SU-DHL-6 (cell line): ENCODE results near the gene SPNS2.

Source experiments
- H2AFZ ChIP-seq: fragments of 200-600 bp; sonication (generic); 2 replicates; pipeline ENCODE4 v1.6.1; 2014; ENCODE audit warnings: low read depth, mild to moderate bottlenecking, moderate library complexity, mixed read lengths, antibody characterized with exemption, low read length; ENCODE audit not compliant: severe bottlenecking
- H3F3A ChIP-seq: fragments of 200-600 bp; shearing (Covaris generic); 2 replicates; pipeline ENCODE4 v1.6.0; 2016; ENCODE audit warnings: antibody characterized with exemption, mild to moderate bottlenecking; ENCODE audit not compliant: insufficient read depth
- H3K27ac ChIP-seq: fragments of 200-600 bp; sonication (generic); 2 replicates; pipeline ENCODE4 v1.5.1; 2016; ENCODE audit warnings: low read depth, mild to moderate bottlenecking, low read length, moderate library complexity, mixed read lengths
- H3K27me3 ChIP-seq: fragments of 200-600 bp; sonication (generic), shearing (Covaris generic); 2 replicates; pipeline ENCODE4 v1.6.0; 2014; ENCODE audit warnings: mild to moderate bottlenecking, low read length
- H3K36me3 ChIP-seq: fragments of 200-600 bp; sonication (generic); 2 replicates; pipeline ENCODE4 v1.6.1; 2014; ENCODE audit warnings: mild to moderate bottlenecking, low read length, mixed read lengths
- H3K4me2 ChIP-seq: fragments of 300-600, 200-600 bp; shearing (Covaris generic), sonication (generic); 2 replicates; pipeline ENCODE4 v1.6.0; 2014; ENCODE audit warnings: low read length, low read depth, mild to moderate bottlenecking; ENCODE audit not compliant: poor library complexity, severe bottlenecking
- H3K4me3 ChIP-seq: fragments of 200-600 bp; sonication (generic); 2 replicates; pipeline ENCODE4 v1.5.1; 2014; ENCODE audit warnings: antibody characterized with exemption, low read length, mild to moderate bottlenecking, mixed read lengths; ENCODE audit not compliant: insufficient read depth, poor library complexity, severe bottlenecking
- H3K79me2 ChIP-seq: fragments of 200-600 bp; sonication (generic); 2 replicates; pipeline ENCODE4 v1.6.1; 2014; ENCODE audit warnings: mild to moderate bottlenecking, low read length, moderate library complexity; ENCODE audit not compliant: insufficient read depth
- H3K9ac ChIP-seq: fragments of 200-600 bp; sonication (generic); 2 replicates; pipeline ENCODE4 v1.7.0; 2014; ENCODE audit warnings: mild to moderate bottlenecking, low read length
- H3K9me2 ChIP-seq: fragments of 200-600 bp; sonication (generic); replicated peaks from 2 replicates; pipeline ENCODE4 v1.6.1; 2014; ENCODE audit warnings: low read length; ENCODE audit not compliant: insufficient read depth
- H3K9me3 ChIP-seq: fragments of 200-600 bp; sonication (generic); 2 replicates; pipeline ENCODE4 v1.6.1; 2014; ENCODE audit warnings: low read length, mixed read lengths; ENCODE audit not compliant: insufficient read depth
- H4K20me1 ChIP-seq: fragments of 200-600 bp; sonication (generic); 2 replicates; pipeline ENCODE4 v1.6.1; 2014; ENCODE audit warnings: low read depth, mild to moderate bottlenecking, antibody characterized with exemption, low read length, moderate library complexity, mixed read lengths
- EZH2phosphoT487 ChIP-seq: fragments of 200-600 bp; sonication (generic), shearing (Covaris generic); conservative IDR thresholded peaks from 2 replicates; pipeline ENCODE4 v1.6.1; 2018; ENCODE audit warnings: mild to moderate bottlenecking, antibody characterized with exemption, low read length, moderate library complexity, mixed read lengths
- TF ChIP-seq, protein P1 (sequence below): fragments of 200-600 bp; sonication (generic); IDR thresholded peaks from one replicate; pipeline ENCODE4 v1.5.1; 2017; ENCODE audit warnings: antibody characterized with exemption, mild to moderate bottlenecking, low read length, moderate library complexity; ENCODE audit not compliant: insufficient read depth, poor library complexity, severe bottlenecking

The SPNS2 gene

DNA sequence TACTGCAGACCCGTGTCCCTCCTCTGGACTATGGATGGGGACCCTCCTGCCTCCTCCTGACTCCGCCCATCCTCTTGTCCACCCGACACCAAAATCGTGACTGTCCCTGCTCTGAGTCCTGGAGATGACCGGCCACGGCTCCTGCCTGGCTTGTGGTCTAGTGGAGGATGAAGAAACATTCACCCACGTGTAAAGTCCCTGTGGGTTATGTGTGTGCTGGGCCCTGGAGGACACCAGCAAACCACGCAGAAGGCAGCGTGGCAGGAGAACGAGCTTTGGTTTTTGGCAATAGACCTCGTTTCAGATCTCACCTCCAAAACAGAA lies 11.9 kb downstream of the SPNS2 start:
- Histone ChIP-seq H3K27me3 (no peaks in the 10 kb centered on the region), H3K36me3 (no peaks in the 10 kb centered on the region), H4K20me1 (no peaks in the 10 kb centered on the region), H2AFZ (no peak overlapping the region), H3K9ac (no peak overlapping the region), H3K4me2 (no peak overlapping the region), H3K9me3 (no peaks in the 10 kb centered on the region), H3K4me3 (no peak overlapping the region), H3K9me2 (no peaks in the 10 kb centered on the region), H3K27ac (no peak overlapping the region), H3K79me2 (no peaks in the 10 kb centered on the region), H3F3A (no peaks in the 10 kb centered on the region)
- TF ChIP-seq, protein P1, sequence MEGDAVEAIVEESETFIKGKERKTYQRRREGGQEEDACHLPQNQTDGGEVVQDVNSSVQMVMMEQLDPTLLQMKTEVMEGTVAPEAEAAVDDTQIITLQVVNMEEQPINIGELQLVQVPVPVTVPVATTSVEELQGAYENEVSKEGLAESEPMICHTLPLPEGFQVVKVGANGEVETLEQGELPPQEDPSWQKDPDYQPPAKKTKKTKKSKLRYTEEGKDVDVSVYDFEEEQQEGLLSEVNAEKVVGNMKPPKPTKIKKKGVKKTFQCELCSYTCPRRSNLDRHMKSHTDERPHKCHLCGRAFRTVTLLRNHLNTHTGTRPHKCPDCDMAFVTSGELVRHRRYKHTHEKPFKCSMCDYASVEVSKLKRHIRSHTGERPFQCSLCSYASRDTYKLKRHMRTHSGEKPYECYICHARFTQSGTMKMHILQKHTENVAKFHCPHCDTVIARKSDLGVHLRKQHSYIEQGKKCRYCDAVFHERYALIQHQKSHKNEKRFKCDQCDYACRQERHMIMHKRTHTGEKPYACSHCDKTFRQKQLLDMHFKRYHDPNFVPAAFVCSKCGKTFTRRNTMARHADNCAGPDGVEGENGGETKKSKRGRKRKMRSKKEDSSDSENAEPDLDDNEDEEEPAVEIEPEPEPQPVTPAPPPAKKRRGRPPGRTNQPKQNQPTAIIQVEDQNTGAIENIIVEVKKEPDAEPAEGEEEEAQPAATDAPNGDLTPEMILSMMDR: no peak
- TF ChIP-seq EZH2phosphoT487: no peak

DNA sequence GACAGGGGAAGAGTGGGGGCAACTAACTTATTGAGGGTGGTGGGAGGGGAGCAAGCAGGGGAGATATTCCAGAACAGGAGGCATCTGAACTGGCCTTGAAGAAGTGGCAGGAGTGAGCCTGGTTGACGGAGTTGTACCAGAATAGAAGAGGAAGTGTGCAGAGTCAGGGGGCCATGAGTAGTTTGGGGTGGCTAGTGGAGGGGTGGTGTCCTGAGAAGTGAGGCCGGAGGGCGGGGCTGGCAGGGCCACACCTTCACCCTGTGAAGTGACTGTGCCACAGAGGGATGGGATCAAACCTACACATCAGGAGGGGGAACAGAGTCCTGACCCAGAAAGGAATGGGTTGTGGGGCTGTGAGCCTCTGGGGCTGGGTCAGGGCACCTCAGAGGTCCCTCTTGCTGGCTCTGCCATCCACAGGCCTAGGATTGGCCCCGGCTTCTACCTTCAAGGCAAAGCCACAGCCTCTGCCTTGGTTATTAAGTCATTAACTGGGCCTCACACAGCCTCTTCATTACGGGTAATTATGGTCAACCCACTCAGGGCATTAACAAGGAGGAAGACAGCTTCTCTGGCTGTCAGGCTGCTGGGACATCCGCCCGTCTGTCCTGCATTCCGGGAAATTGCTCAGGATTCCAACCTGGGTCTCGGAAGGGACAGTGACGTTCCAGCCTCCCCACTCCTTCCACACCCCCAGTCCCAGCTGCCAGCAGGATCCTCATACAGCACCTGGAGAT lies 12.7 kb downstream of the SPNS2 start:
- H3K27ac ChIP-seq: no peak overlapping the region
- H3K36me3 ChIP-seq: no peaks in the 10 kb centered on the region
- no peaks in the 10 kb centered on the region for H3K79me2 ChIP-seq
- H3F3A ChIP-seq: no peaks in the 10 kb centered on the region
- TF ChIP-seq EZH2phosphoT487: no peak
- TF ChIP-seq, protein P1: no peak
- no peak overlapping the region for H3K4me2 ChIP-seq
- H3K9ac ChIP-seq: no peak overlapping the region
- H3K27me3 ChIP-seq: no peaks in the 10 kb centered on the region
- H3K4me3 ChIP-seq: no peak overlapping the region
- no peaks in the 10 kb centered on the region for H3K9me3 ChIP-seq
- no peaks in the 10 kb centered on the region for H3K9me2 ChIP-seq
- no peaks in the 10 kb centered on the region for H4K20me1 ChIP-seq
- H2AFZ ChIP-seq: no peak overlapping the region

DNA sequence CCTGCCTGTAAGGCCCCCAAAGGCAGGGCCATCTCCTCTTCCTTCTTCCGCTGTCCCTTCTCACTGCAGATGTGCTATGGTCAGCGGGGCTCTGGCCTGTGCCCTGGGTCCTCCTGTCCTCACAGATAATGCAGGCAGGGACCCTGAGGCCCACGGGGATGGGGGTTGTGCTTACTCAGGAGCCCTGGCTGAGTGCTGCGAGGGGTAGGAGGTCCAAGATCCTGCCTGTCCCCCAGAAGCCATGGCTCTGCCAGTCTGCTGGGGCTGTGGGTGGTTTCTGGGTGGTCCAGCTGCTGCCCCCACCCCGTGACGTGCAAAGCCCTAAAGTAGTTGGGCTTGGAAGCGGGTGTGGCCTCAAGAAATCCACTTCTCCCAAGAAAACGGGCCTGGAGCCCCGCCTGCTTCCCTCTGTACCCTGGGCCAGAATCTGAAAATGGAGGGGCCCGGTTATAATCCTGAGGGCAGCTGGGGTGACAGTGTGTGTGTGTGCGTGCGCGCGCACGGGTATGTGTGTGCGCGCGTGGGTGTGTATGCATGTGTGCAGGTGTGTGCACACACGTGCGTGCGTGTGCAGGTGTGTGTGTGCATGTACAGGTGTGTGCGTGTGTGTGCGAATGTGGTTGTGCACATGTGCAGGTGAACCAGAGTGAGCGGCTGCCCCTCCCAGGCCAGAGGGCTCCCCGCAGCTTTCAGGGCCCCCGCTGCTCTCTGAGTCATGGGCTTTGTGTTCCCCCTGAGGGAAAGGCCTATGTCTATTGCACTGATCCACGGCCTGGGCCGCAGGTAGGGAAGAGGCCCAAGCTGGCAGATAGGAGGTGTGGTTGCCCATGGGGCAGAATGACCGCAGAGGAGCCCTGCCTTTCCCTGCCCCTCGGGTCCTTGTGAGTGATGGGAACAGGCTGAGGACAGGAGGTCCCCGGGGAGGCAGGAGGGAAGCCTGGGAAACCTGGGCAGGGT lies 13.8 kb downstream of the SPNS2 start:
- Histone ChIP-seq H3K4me3 (no peak overlapping the region), H3K79me2 (no peaks in the 10 kb centered on the region), H3K4me2 (no peak overlapping the region), H3K27ac (no peak overlapping the region), H4K20me1 (no peaks in the 10 kb centered on the region), H3K9me2 (no peaks in the 10 kb centered on the region), H2AFZ (no peak overlapping the region), H3K27me3 (no peaks in the 10 kb centered on the region), H3K9me3 (no peaks in the 10 kb centered on the region), H3K9ac (no peak overlapping the region), H3K36me3 (no peaks in the 10 kb centered on the region), H3F3A (no peaks in the 10 kb centered on the region)
- TF ChIP-seq EZH2phosphoT487: no peak
- TF ChIP-seq, protein P1: no peak
